Activated B cell treated with CpG ODN at 0.5 μM for 24 hours (primary cell): ENCODE results near the gene MRPL51. TPM values are rescaled to one million over a fixed set of nuclear protein-coding genes. Genes with fewer than 3 reads are reported as not detected.

Experiments used
- ATAC-seq: fragments of 200-7000 bp; cut with Tn5 transposase; one replicate; pipeline ENCODE4 v1.10.0; 2021; ENCODE audit warnings: low read depth, mild to moderate bottlenecking, moderate library complexity
- CTCF ChIA-PET: fragments of 350-600 bp; sonication (Branson Sonifier 250); formaldehyde crosslinking; loops from one replicate; lab custom pipeline; 2021; ENCODE audit warnings: antibody characterized with exemption; lab: Charles Lee
- POLR2A ChIA-PET: fragments of 350-600 bp; sonication (Branson Sonifier 250); formaldehyde crosslinking; loops from one replicate; lab custom pipeline; 2021; ENCODE audit warnings: antibody characterized with exemption; lab: Charles Lee
- DNase-seq: peaks from one replicate; pipeline ENCODE4 v3.0.0; 2022
- H3K27ac Mint-ChIP-seq: one replicate; pipeline ENCODE4 v1.8.0; 2020; ENCODE audit warnings: mixed read lengths
- H3K27me3 Mint-ChIP-seq: one replicate; pipeline ENCODE4 v1.8.0; 2021; ENCODE audit warnings: mixed read lengths
- H3K36me3 Mint-ChIP-seq: one replicate; pipeline ENCODE4 v1.8.0; 2021; ENCODE audit warnings: low read depth, mixed read lengths
- H3K4me1 Mint-ChIP-seq: one replicate; pipeline ENCODE4 v1.8.0; 2021; ENCODE audit warnings: mixed read lengths
- H3K4me3 Mint-ChIP-seq: one replicate; pipeline ENCODE4 v1.8.0; 2020; ENCODE audit warnings: mild to moderate bottlenecking, mixed read lengths
- H3K9me3 Mint-ChIP-seq: one replicate; pipeline ENCODE4 v1.8.0; 2020; ENCODE audit warnings: mixed read lengths
- intact Hi-C: fragments of 100-400 bp; cut with micrococcal nuclease; formaldehyde crosslinking; loops from one replicate; pipeline ENCODE4 v1.15.1; 2024
- total RNA-seq: library from RNA; stranded (reverse); gene quantifications from 2 replicates; pipeline ENCODE4 v1.2.3, GENCODE V29; 2022
- TF ChIP-seq, protein P1 (sequence below): fragments of 200-600 bp; IDR thresholded peaks from one replicate; pipeline ENCODE4 v1.8.0; 2022; ENCODE audit warnings: antibody characterized with exemption, mild to moderate bottlenecking

MRPL51 gene
- total RNA-seq, result 130 and 145 TPM in 2 replicates

DNA sequence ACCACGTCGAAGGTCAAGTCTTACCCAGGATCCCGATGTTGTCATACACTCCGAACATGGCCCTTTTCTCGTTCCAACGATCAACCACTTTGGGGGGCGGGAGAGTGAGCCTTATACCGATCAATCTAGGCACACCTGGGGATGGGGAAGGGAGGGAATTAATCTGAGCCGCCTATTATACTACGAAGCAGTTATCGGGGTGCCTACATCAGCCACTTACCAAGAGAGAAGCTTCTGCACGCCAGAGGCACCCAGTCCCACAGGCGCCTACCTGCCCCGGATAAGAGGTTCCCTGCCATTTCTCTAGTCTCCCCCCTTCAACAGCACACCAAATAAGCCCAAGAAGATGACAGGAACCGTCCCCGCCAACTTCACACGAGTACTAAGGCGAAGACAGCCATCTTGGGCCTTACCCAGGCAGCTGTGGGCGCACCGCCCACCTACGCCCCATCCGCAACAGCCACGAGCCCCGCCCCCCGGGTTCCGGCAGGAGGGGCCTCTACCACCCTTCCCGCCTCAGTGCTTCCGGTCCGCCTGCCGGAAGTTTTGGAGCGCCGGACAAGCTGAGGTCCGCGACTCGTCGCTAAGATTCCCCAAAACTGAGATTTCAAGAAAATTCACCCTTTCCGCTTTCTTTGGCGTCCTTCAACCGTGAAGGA, at the start of gene MRPL51:
TSS of gene MRPL51 (minus strand) at position 425 of the 659 bp plus-strand sequence. CDS start at position 299, 126 bp downstream.
- Mint-ChIP-seq H3K9me3 (no peaks in the 10 kb centered on the region), H3K4me3 (peak within 1 kb of the TSS; percentile 97)
- intact Hi-C loops, result loop anchor here (1.0 kb wide), 8 partner anchors 23 to 260 kb away; partner anchors contain the start of genes CHD4, GAPDH, ING4 and MLF2

DNA sequence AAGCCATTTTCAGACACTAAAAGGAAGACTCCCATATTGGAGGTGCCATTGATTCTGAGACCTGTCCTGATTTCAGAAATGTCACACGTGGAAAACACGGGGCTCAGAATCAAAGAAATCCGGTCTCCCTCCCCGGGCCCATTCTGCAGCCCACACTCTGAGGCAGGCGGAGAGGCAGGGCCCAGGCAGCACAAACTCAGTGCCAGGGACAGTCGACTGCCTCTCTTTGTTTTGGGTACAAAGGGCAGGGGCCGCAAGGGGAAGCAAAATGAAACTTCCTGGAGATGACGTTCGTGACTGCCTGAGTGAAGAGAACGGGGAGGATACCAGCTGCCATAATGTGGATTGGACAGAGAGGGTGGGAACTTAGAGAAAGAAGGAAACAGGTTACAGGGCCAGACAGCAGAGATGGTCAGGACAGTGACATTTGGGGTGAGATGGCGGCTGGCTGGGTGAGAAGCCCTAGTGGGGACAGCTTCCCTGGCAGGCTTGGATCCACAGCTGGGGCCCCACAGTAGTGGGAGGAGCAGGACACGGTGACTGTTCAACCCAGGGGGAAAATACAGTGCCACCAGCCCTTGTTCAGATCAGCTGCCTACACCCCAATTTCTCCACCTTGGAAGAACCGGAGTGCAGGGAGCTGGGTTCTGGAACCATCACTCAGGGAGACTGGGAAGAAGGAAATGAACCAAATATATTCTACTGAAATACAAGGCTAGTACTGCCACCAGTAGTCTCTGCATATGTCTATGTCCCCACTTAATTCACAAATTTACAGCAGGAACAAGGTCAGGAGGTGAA, 49.3 kb upstream of the MRPL51 start:
- H3K9me3 Mint-ChIP-seq, result no peaks in the 10 kb centered on the region
- ChIA-PET CTCF (no interaction called here), POLR2A (interaction anchor here (1.4 kb wide), 1 partner anchor 72 kb away, joined by 5 read pairs; the partner anchor contains the start of gene VAMP1)
- ATAC-seq, result no peak
- no peaks in the 10 kb centered on the region for H3K27me3 Mint-ChIP-seq
- peaks cover 56% of the 10 kb centered on the region for H3K36me3 Mint-ChIP-seq
- no peak overlapping the region for H3K4me3 Mint-ChIP-seq
- H3K27ac Mint-ChIP-seq, result no peak overlapping the region
- TF ChIP-seq, protein P1, sequence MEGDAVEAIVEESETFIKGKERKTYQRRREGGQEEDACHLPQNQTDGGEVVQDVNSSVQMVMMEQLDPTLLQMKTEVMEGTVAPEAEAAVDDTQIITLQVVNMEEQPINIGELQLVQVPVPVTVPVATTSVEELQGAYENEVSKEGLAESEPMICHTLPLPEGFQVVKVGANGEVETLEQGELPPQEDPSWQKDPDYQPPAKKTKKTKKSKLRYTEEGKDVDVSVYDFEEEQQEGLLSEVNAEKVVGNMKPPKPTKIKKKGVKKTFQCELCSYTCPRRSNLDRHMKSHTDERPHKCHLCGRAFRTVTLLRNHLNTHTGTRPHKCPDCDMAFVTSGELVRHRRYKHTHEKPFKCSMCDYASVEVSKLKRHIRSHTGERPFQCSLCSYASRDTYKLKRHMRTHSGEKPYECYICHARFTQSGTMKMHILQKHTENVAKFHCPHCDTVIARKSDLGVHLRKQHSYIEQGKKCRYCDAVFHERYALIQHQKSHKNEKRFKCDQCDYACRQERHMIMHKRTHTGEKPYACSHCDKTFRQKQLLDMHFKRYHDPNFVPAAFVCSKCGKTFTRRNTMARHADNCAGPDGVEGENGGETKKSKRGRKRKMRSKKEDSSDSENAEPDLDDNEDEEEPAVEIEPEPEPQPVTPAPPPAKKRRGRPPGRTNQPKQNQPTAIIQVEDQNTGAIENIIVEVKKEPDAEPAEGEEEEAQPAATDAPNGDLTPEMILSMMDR, result no peak
- intact Hi-C loops, result no loop called here
- no peak for DNase-seq
- H3K4me1 Mint-ChIP-seq, result peaks cover 28% of the 10 kb centered on the region

More for the DNA sequence above, at the start of gene MRPL51:
- Mint-ChIP-seq H3K36me3 (peaks cover 37% of the 10 kb centered on the region), H3K27me3 (no peaks in the 10 kb centered on the region), H3K27ac (peak within 1 kb of the TSS; percentile 96), H3K4me1 (peaks cover 28% of the 10 kb centered on the region)
- ChIA-PET CTCF (interaction anchor here (0.9 to 1.5 kb wide), 4 partner anchors 22 to 61 kb away, joined by 3 to 11 read pairs (median 3); partner anchors contain the start of gene VAMP1), POLR2A (interaction anchor here (0.6 to 4.3 kb wide), 30 partner anchors 8 to 630 kb away, joined by 3 to 89 read pairs (median 5); partner anchors contain the start of genes CD27, COPS7A, GAPDH and LPAR5)
- TF ChIP-seq, protein P1, result no peak
- DNase-seq, result peak; percentile 96
- peak; percentile 75 for ATAC-seq

DNA sequence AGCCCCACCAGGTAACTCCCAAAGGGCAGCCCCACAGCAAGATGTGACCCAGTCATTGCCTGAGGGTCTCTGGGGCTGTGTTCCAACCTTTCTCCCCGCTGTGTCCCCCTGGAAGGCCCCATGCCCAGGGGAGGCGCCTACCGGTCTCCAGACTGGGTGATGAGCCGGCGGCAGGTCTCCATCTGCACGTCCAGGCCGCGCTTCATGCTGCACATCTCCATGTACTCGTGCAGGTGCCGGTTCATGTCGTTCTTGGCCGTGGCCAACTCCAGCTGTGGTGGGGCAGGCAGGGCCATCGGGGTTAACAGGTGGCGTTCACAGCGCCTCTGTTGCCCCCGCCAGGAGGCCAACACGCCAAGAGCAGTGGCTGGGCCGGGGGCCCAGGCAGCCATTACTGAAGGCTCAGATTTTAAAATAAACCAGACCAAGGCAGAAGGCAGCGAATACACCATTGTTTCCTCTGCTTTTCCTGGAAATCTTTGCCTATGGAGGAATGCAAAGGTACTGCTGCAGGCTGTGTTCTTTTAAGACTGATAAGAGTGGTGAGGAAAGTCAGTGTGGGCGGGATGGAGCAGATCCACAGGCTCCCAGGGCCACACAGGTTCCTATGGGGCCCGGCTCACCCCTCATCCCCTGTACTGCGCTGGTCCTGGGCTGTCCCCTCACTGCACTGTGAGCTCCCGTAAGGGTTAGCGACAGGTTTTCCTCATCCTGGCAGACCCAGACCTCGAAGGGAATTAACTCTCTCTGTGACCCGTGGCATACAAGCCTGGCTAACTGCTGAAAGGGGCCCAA, 48.5 kb upstream of the MRPL51 start:
- Mint-ChIP-seq H3K4me3 (no peak overlapping the region), H3K4me1 (peaks cover 34% of the 10 kb centered on the region), H3K36me3 (peaks cover 56% of the 10 kb centered on the region), H3K27ac (no peak overlapping the region), H3K27me3 (no peaks in the 10 kb centered on the region), H3K9me3 (no peaks in the 10 kb centered on the region)
- POLR2A ChIA-PET, result interaction anchor here (0.6 to 4.2 kb wide), 6 partner anchors 12 to 405 kb away, joined by 3 to 43 read pairs (median 4); partner anchors contain the start of gene VAMP1
- TF ChIP-seq, protein P1, result no peak
- DNase-seq (no peak), ATAC-seq (no peak)
- CTCF ChIA-PET, result interaction anchor here (4.3 kb wide), 1 partner anchor 116 kb away, joined by 111 read pairs; no protein-coding TSS in a partner anchor
- intact Hi-C loops, result no loop called here

DNA sequence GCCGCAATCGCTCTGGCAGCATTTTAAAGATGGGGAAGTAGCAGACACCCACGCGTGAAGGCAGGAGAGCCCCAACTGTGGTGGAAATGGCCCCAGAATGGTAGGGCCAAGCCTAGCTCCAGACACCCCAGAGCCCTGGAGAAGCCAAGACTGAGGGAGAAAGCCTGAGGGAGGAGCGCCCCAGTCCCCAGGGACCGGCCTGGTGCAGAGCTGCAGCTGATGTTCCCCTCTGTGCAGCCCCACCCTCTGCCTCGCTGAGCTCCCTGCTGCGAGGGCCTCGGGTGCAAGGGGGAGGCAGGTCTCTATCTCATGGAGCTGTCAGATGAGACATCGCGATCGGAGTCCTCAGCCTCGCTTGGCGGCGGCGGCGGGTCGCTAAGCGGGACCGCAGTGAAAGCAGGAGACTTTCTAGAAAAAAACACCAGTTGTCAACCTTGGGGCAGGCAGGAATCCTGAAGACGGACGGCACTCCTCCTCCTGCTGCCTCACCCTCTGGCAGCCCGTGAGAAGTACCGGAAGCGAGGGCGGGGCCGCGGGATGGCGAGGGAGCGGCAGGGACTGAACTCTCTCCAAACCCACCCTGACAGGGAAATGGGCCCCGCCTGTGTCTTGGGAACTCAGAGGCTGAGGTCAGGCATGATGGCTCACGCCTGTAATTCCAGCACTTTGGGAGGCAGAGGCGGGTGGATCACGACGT, 47.3 kb upstream of the MRPL51 start:
- Mint-ChIP-seq H3K4me1 (peaks cover 46% of the 10 kb centered on the region), H3K27ac (peak overlapping the region; percentile 74), H3K27me3 (no peaks in the 10 kb centered on the region), H3K36me3 (peaks cover 50% of the 10 kb centered on the region), H3K9me3 (no peaks in the 10 kb centered on the region), H3K4me3 (peak overlapping the region; percentile 77)
- POLR2A ChIA-PET, result interaction anchor here (0.9 to 4.2 kb wide), 9 partner anchors 9 to 344 kb away, joined by 3 to 43 read pairs (median 4); partner anchors contain the start of genes MRPL51 and VAMP1
- TF ChIP-seq, protein P1, result no peak
- ATAC-seq (peak; percentile 45), DNase-seq (no peak)
- intact Hi-C loops, result no loop called here
- CTCF ChIA-PET, result interaction anchor here (1.2 to 4.3 kb wide), 6 partner anchors 13 to 254 kb away, joined by 3 to 111 read pairs (median 14); no protein-coding TSS in a partner anchor
